GM21576 (cell line): ENCODE results near the gene DNAH11.
"Not testable (repeated sequence)": the region's sequence is repeated elsewhere in the genome, so short reads cannot be mapped to it uniquely, and the experiment has no call there.

Experiments used
- ATAC-seq: cut with Tn5 transposase; IDR thresholded peaks from one replicate; pipeline ENCODE4 v1.9.1; 2021; ENCODE audit warnings: mild to moderate bottlenecking, moderate library complexity; ENCODE audit not compliant: unreplicated experiment

Gene DNAH11

DNA sequence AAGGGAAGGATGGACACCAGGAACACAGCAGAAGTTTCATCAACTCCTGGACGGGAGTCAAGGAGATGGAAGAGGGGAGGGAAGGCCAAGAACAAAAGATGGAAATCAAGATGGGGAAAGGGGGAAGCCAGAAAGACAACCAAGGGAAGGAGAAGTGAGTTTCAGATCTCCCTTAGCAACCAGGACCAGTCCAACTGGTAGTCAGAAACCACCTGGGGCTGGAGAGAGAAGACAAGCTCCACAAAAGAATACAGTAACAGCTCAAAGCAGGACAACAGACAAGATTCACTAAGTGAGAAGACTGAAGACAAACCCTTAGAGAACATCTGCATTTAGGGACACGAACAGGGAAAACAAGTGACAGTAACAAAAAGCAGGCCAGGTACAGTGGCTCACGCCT is 372.3 kb downstream of the DNAH11 start:
- no peak for ATAC-seq

DNA sequence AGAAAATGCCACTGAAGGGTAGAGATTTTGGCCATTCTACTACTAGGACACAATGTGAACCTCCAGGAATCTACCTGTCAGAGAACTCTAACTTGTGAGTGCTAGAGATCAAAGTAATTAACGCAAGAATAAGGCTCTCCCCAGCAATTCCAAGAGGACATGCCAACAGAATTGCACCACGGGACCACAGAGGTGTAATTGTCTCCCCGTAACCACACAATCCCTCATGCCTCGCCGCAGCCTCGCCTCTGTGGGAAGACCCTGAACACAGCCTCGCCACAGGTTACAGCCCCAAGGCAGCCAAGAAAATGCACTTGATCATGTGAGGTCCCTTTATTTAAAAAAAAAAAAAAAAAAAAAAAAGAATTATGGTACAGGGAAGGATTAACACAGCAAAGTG is 373.3 kb downstream of the DNAH11 start:
- ATAC-seq: no peak

DNA sequence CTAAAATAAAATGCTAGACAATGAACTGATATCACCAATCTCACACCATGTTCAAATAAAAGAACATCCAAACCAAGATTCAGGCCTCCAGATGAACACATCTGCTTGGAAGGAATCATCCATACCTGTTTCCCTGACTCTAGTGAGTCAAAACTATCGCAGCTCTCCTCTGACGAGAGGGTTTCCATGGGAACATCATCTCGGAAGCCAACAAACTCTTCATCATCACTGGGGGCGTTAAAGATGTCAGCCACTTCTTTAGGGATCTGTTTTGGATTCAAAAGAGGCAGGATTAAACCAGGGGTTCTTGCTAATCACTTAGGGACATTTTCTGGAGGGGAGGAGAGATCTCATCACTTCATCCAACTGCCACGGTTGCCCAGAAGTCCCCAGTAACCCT is 373.8 kb downstream of the DNAH11 start:
- no peak for ATAC-seq

DNA sequence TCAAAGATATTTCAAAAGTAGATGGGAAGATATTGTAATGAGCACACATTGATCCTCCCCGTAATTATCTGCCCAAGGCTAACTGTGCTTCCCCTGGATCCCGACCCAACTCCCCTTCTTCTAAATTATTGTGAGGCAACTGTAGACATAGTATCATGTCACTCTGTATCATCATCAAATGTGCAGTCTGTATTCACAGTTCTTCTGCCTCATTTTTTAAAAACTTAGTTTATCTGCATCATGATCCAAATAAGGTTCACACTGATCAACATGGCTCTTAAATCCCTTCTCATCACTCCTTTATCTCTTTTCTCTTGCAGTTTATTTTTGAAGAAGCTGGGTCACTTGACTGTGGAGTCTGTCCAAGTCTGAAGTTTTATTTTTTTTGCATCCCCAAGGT is 375.4 kb downstream of the DNAH11 start:
- ATAC-seq: no peak

DNA sequence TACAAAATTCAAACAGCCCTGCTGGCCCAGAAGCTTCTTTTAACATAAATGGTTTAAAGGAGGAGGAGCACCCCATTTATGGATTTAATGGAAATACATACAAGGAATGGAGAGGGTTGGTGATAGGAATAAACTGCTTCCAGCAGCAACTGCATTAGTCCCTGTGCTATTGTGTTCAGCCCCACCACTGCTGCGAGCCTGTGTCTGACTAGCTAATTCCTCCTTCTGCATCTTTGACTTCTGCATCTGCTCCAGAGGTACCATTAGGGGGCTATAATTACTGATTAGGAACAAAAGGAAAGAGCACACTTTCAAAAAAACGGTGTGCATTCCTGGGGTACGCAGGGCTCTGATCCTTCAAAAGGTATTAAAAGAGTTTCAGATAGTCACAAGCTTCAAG is 378.1 kb downstream of the DNAH11 start:
- no peak for ATAC-seq

DNA sequence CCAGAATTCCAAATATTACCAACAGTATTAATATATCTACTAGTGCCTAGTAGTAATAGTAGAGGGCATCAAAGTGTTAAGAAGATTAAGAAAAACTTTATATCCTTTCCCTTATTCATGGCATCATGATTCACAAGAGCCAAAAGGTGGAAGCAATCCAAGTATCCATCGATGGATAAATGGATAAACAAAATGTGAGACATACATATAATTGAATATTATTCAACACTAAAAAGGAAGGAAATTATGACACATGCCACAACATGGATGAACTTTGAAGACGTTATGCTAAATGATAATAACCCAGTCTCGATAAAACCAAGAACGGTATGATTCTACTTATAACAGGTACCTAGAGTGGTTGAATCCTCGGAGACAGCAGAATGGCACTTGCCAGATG is 379.8 kb downstream of the DNAH11 start:
- ATAC-seq: no peak

DNA sequence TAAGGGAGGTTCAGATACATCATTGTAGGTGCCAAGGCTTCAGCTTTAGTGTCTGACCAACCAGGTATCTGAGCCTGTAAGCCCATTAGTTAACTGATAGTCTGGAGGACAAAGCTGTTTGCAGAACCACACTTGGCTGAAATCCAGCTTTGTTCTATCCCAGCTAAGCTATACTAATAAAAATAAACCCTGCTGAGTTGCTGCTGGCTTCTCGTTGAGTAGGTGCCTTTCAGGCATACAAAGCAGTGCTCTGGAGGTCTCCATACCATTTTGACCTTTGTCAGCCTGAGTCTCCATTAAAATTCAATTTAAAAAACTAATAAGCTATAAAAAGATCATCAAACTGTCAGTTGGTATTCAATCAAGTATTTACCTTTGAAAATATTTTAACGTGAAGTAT is 380.8 kb downstream of the DNAH11 start:
- ATAC-seq: no peak

DNA sequence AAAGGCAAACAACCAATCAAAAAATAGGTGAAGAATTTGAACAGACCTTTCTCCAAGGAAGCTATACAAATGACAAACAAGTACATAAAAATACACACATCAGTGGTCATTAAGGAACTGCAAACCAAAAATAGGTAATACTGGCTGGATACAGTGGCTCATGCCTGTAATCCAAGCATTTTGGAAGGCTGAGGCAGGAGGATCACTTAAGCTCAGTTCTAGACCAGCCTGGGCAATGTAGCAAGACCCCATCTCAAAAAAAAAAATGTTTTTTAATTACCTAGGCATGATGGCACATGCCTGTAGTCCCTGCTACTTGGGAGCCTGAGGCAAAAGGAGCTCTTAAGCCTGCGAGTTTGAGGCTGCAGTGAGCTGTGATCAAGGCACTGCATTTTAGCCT is 383.6 kb downstream of the DNAH11 start:
- ATAC-seq: no peak

DNA sequence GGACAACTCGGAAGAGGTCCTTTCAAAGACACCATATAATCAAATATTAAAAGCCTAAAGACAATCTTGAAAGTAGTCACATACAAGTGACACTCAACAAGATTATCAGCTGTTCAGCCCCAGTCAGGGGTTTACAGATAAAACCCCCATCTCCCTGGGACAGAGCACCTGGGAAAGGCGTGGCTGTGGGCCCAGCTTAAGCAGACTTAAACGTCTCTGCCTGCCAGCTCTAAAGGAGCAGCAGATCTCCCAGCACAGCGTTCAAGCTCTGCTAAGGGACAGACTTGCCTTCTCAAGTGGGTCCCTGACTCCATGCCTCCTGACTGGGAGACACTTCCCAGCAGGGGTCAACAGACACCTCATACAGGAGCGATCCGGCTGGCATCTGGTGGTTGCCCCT is 384.9 kb downstream of the DNAH11 start:
- no peak for ATAC-seq

DNA sequence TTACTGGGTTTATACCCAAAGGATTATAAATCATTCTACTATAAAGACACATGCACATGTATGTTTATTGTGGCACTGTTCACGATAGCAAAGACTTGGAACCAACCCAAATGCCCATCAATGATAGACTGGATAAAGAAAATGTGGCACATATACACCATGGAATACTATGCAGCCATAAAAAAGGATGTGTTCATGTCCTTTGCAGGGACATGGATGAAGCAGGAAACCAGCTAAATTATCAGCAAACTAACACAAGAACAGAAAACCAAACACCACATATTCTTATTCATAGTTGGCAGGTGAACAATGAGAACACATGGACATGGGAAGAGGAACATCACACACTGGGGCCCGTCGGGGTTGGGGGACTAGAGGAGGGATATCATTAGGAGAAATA is 390.5 kb downstream of the DNAH11 start:
- ATAC-seq: not testable (repeated sequence)

DNA sequence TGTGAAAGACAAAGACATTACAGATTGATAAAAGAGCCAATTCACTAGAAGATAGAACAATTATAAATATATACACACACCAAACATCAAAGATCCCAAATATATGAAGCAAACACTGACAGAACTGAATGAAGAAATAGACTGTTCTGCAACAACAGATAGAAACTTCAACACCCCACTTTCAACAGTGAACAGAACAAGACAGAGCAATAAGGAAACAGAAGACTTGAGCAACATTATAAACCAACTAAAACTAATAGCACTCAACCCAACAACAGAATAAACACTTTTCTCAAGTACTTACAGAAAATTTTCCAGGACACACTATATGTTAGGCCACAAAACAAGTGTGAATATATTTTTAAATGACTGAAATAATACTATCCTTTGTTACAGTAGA is 392.0 kb downstream of the DNAH11 start:
- ATAC-seq: no peak

DNA sequence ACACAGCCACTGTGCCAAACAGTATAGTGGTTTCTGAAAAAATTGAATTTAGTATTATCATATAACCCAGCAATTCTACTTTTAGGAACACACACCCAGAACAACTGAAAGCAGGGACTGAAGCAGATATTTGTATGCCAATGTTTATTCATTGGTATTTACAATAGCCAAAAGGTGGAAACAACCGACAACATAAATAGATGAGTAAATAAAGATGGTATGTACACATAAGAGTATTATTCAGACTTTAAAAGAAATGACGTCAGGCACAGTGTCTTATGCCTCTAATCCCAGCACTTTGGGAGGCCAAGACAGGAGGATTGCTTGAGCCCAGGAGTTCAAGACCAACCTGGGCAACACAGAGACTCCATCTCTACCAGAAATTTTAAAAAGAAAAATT is 395.6 kb downstream of the DNAH11 start:
- no peak for ATAC-seq

DNA sequence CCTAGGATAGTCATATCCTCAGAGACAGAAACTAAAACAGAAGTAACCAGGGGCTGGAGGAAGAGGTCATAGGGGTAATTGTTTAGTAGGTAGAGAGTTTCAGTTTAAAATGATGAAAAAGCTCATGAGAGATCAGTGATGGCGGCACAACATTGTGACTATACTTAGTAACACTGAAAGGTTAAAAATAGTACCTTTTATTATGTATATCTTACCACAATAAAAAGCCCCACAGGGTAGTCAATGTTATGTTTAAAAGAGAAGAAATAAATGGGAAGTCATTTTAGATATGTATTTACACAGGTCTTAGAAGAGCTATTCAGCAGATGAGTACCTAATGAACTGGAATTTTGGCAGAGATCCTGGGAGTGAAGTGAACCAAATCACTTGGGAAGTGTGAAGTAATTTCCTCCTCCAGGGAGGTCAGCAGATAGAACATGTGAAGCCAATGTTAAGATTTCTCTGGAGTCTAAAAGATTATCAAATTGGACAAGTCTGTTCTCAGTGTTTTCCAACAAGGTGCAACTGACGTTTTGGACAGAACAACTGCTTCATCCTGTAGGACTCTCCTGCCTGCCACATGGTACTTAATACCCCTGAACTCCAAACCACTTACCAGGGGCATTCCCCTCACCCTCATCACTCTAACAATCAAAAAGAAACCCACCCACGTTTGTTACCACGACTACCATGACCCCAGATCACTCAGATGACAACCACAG is 396.5 kb downstream of the DNAH11 start:
- peak; percentile 67 for ATAC-seq

DNA sequence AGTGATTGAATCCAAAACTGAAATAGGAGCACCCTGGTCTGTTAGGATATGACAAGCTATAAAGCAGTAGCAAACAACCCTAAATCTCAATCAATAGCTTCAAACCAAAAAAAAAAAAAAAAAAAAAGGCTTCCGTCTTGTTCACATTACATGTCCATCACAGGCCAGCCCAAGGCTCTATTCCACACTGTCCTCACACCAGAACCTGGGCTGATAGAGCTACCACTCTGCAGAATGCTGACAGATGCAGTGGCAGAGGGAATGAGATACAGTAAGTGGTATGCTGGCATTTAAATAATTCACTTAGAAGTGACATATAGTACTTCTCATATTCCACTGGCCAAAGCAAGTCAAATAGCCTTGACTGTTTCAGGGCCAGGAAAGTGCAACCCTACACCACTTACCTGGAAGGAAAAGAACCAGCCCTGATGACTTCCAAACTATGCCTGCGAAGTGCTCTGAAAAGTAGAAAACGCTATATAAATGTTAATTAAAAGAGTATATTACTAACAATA is 397.1 kb downstream of the DNAH11 start:
- no peak for ATAC-seq

DNA sequence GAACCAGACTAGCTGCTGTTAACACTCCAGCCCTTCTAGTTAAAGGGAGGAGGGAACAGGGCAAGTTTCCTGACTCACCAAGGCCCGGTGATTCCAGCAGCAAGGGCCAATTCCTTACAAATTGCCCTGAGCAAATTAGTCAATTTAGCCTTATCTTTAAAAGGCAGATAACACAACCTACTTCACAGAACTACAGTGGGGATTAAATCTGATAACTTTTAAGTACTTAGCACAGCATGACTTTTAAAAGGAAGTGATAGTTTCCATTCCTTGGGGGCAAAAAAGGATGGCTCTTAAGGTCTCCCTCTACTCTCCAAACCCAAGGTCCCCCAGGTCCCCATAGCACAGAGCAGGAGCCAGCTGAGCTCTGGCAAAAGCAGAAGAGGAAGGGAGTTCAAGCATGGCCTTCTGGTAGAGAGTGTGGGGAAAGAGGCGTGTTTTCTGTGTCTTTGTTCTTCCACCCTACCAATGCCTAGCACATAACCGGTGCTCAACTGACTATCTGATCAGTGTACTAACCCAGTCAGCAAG is 398.8 kb downstream of the DNAH11 start:
- peak; percentile 20 for ATAC-seq

DNA sequence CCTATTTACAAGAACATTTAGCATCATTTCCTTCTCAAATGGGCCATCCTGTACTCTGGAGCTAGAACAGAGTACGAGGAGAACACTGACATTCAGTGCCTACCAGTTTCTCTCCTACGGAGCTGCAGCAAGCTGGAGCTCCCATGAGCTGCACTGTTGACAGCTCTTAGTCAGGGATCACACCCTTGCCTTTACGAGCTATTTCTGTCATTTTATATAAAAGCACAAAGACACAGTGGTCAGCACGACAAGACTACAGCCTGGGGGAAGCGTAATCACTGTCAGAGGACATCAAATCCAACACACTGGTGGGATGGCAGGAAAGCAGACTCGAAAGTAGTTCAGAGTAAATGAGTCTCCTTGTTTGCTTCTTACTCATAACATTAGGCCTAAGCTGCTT is 400.1 kb downstream of the DNAH11 start:
- ATAC-seq: no peak

DNA sequence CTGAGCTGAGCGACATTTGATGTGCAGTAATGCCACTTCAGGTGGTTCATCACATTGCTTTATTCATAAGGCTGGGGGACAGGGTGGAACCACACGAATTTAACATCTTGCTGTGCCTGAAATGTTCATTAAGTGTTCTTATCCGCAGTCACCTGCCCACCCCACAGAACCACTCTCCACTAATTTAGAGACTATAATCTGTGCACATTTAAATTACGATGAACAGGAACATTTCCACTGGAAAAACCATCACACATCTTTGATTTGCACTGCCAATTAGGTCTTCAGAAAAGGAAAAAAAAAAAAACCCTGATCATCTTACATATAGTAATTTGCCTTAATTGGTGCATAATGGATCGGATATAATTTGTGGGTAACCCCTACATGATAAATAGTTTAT is 400.6 kb downstream of the DNAH11 start:
- no peak for ATAC-seq

DNA sequence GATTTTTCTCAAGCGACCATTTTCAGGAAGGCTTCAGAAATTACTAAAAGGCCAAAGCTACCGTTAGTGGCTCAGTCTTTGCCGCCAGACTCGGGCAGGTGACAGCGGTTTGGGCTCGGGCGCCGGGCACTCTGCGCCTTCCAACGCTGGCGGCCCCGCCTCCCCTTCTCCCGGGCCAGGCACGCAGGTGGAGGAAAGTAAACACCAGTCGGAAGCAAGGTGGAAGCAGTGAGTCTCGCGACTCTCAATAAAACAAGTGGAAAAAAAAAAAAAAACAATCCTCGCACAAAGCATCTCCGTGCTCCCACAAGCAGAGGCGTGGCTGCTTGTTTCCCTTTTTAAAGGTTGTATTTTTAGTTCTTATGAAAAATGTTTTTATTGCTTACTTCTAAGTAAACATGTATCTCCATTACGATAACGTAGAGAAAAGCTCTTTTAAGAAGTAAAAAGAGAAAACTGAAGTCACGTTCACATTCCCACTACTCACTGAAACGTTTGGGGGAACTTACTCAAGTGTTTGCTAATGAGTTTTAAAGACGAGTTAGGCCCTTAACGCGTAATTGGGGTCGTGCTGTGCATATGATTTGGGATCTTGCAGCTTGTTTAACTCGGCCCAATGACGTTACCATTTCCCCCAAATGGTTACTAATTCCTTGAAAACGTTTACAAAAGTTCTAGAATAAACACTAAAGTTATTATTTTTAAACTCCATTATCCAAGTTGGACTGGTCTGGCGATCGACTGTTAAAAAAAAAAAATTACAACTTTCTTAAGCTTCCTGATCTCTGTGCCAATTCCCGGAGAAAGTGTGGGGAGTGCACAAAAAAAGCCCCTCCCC is 402.0 kb downstream of the DNAH11 start:
- peak; percentile 24 for ATAC-seq

DNA sequence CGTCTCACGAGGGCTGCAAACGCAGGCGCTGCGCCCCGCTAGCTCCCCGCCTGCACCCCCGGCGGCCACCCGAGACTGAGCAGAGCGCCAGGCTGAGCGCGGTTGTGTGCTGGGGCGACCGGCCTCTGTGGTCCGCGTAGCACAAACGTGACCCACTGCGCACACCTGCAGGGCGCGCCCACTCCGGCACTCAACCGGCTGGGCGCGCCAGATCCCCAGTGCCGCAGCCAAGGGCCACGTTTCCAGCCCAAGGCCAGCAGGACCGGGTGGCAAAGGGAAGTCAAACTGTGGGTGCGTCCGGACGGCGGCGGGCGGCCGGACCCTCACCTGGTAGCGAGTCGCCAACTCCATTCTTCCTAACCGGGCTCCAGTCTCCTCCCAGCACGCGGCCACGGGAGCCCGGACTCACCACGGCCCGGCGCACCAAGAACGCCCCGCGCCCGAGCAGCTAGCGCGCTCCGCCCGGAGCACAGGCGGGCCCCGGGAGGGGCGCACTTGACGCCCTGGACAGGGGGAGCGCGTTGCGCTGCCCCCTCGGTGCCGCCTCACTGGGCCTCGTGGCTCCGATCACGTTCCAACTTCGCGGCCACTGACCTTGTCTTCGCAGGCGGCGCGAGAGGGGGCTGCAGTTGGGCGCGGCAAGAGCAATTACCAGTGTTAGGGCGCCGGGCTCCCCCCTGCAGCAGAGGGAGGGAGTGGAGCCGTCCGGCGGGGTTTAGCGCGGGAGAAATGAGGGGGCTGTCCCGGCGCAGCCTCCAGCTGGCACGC is 402.8 kb downstream of the DNAH11 start, which contains the start of gene CDCA7L:
Gene CDCA7L, minus strand, starts transcription at position 446 of the 768 bp plus-strand sequence. Its CDS starts 95 bp downstream, at position 351.
- peak; percentile 80 for ATAC-seq

DNA sequence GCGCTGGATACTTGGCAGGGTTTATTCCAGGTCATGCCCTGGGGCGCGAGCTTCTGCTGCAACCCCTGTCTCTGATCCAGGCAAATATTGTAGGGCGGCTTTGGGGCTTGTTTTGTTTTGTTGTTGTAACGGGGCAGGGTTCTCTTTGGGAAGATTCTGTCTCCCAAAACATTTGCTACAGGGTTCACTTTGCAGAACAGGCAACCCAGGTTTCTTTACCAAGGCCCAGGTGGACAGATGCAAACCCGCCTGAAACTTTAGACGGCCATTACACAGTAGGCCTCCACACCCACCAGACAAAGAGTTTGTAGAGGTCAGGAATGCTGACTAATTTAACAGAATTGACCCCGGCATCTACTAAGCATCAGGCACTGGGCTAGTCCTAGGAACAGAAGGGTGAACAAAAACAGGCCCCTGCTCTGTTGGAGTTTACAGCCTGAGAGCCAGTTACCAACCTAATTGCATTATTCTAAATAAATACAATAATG is 403.4 kb downstream of the DNAH11 start:
- ATAC-seq: no peak

DNA sequence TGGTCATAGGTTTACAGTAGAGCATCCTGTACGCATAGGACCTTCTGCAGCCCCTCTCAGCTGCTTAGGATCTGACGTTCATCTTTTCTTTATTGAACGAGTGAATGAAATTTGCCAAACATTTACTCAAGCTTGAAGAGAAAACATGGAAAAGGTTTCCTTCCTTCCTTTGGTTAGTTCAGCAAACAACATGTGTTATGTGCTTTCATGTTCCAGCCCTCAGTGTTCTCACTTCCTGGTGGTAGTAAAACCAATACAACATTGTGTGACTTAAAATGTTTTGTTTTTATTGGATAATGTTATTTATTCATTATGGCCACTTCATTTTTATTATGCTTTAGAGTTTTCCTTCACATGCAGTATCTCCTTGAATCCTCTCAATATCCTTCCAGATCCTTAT is 404.2 kb downstream of the DNAH11 start:
- ATAC-seq: no peak
